K562 (cell line): Measurements from ENCODE around the gene NET1. TPM values are rescaled to one million over a fixed set of nuclear protein-coding genes. Genes with fewer than 3 reads are reported as not detected.
A peak's percentile ranks its signal among the peaks of the same experiment; 100 is the strongest.

Experiments used
- CCNT2 ChIP-seq: IDR thresholded peaks from 2 replicates; pipeline ENCODE4 v1.6.1; 2011; ENCODE audit warnings: borderline replicate concordance, low read depth, mild to moderate bottlenecking, moderate library complexity, mixed read lengths, low read length; ENCODE audit not compliant: insufficient read length; ENCODE audit errors: extremely low read depth
- CHAMP1 ChIP-seq: fragments of 450-650 bp; IDR thresholded peaks from 2 replicates; pipeline ENCODE4 v1.6.1; 2016; ENCODE audit warnings: mild to moderate bottlenecking
- ELF1 ChIP-seq: fragments of 200-800 bp; sonication (Bioruptor generic); IDR thresholded peaks from 2 replicates; pipeline ENCODE4 v1.6.1; 2016; ENCODE audit warnings: missing genetic modification characterization, missing compliant biosample characterization
- EP300 ChIP-seq: IDR thresholded peaks from 2 replicates; pipeline ENCODE4 v1.6.1; 2012; ENCODE audit warnings: low read length, improper control_type of control experiment
- ETS2 ChIP-seq: IDR thresholded peaks from 2 replicates; pipeline ENCODE4 v1.6.1; 2016; ENCODE audit warnings: borderline replicate concordance, missing genetic modification characterization, mild to moderate bottlenecking, moderate library complexity, missing compliant biosample characterization; ENCODE audit not compliant: poor library complexity, severe bottlenecking
- IRF1 ChIP-seq: sonication (generic); formaldehyde crosslinking; IDR thresholded peaks from 2 replicates; pipeline ENCODE4 v1.8.0; 2022; ENCODE audit warnings: missing genetic modification reagents, mild to moderate bottlenecking, borderline replicate concordance
- MCM2 ChIP-seq: fragments of 450-650 bp; IDR thresholded peaks from 2 replicates; pipeline ENCODE4 v1.6.1; 2017; ENCODE audit warnings: low read depth, mild to moderate bottlenecking
- MXI1 ChIP-seq: IDR thresholded peaks from 2 replicates; pipeline ENCODE4 v1.6.1; 2011; ENCODE audit warnings: low read depth, mild to moderate bottlenecking, improper control_type of control experiment, low read length
- NR4A1 ChIP-seq, 2 experiments: fragments of 250-450 bp in 1 of 2; fragments of 450-650 bp in 1 of 2; sonication (Bioruptor Pico) in 1 of 2; IDR thresholded peaks; 2 replicates each; pipeline versions ENCODE4 v1.4.0 to v1.6.1; 2016 to 2020; ENCODE audit warnings: mild to moderate bottlenecking in 2 of 2, missing compliant biosample characterization in 1 of 2, missing genetic modification characterization in 1 of 2, moderate library complexity in 1 of 2
- POLR2B ChIP-seq: fragments of 450-650 bp; IDR thresholded peaks from 2 replicates; pipeline ENCODE4 v1.6.1; 2018; ENCODE audit warnings: low read depth; ENCODE audit not compliant: partially characterized antibody
- PURB ChIP-seq: sonication (generic); formaldehyde crosslinking; IDR thresholded peaks from 2 replicates; pipeline ENCODE4 v1.9.0; 2021; ENCODE audit warnings: low read depth, mild to moderate bottlenecking, missing genetic modification reagents
- RBBP5 ChIP-seq: fragments of 200-600 bp; sonication (generic); IDR thresholded peaks from 2 replicates; pipeline ENCODE4 v1.6.1; 2012; ENCODE audit warnings: borderline replicate concordance, mild to moderate bottlenecking, low read length, control low read depth, inconsistent platforms; ENCODE audit not compliant: insufficient read depth, poor library complexity, severe bottlenecking
- TCFL5 ChIP-seq: fragments of 250-450 bp; sonication (Bioruptor Pico); conservative IDR thresholded peaks from 2 replicates; pipeline ENCODE4 v1.6.1; 2021; ENCODE audit warnings: mild to moderate bottlenecking, moderate library complexity, matching md5 sums
- ZBTB2 ChIP-seq: fragments of 450-650 bp; IDR thresholded peaks from 2 replicates; pipeline ENCODE4 v1.6.1; 2016; ENCODE audit warnings: antibody characterized with exemption
- ZBTB5 ChIP-seq: fragments of 450-650 bp; IDR thresholded peaks from 2 replicates; pipeline ENCODE4 v1.6.1; 2017; ENCODE audit warnings: antibody characterized with exemption
- ZFP1 ChIP-seq: fragments of 450-650 bp; formaldehyde crosslinking; IDR thresholded peaks from 2 replicates; pipeline ENCODE4 v1.4.0; 2020; ENCODE audit warnings: mild to moderate bottlenecking, mixed read lengths
- ZNF280B ChIP-seq: fragments of 250-450 bp; sonication (Bioruptor Pico); IDR thresholded peaks from 2 replicates; pipeline ENCODE4 v1.5.1; 2021; ENCODE audit warnings: mild to moderate bottlenecking
- ZNF408 ChIP-seq: fragments of 250-450 bp; sonication (Bioruptor Pico); IDR thresholded peaks from 2 replicates; pipeline ENCODE4 v1.4.0; 2020; ENCODE audit warnings: low read depth, mild to moderate bottlenecking, moderate library complexity
- polyA plus RNA-seq, 8 experiments: library from polyadenylated mRNA; depleted of rRNA in 4 of 8; stranded (reverse) in 5 of 8; unstranded in 3 of 8; fragments of >200 nt; fragmentation: Nextera tagmentation in 2 of 8; fragmentation: Illumina TruSeq in 1 of 8; extraction: Ambion mirVana in 2 of 8; extraction: Trizol in 1 of 8; gene quantifications; 2 replicates each; pipeline versions ENCODE4 v1.2.1 to v1.2.3, GENCODE V29; 2011 to 2014; ENCODE audit warnings: inconsistent platforms in 1 of 8, missing spikeins in 1 of 8
- total RNA-seq, 7 experiments: library from RNA; depleted of rRNA in 6 of 7; stranded (reverse); fragments of >200 nt in 6 of 7; fragmentation: Illumina TruSeq in 2 of 7; extraction: Trizol in 2 of 7; gene quantifications; 2 replicates each; pipeline versions ENCODE4 v1.2.1 to v1.2.3, GENCODE V29; 2011 to 2021; ENCODE audit warnings: low replicate concordance in 1 of 7

The NET1 gene
- total and polyA plus RNA-seq, 9 of the 15 experiments (the other 6 are each of a cell fraction or from before 2014, with no cell fraction given): 47.4 to 258 (median 106) TPM

GRCh38 chr10:5479481-5480161 lies 67.3 kb downstream of the NET1 start (continued):
- TF ChIP-seq POLR2B (peak; percentile 52), ZFP1 (CRISPR knock-in tag) (no peak), ZNF280B (CRISPR knock-in tag) (no peak), ETS2 (tag) (no peak), PURB (no peak), IRF1 (CRISPR knock-in tag) (no peak), CHAMP1 (no peak), RBBP5 (peak; percentile 38), ELF1 (tag) (no peak), TCFL5 (CRISPR knock-in tag) (no peak), ZBTB2 (no peak), ZNF408 (CRISPR knock-in tag) (no peak), ZBTB5 (no peak), MCM2 (no peak), EP300 (peak; percentile 94), NR4A1 (CRISPR knock-in tag; IDR thresholded peaks at IDR 0.05) (no peak), NR4A1 (tag; IDR thresholded peaks at IDR 0.05) (no peak), CCNT2 (peak; percentile 77), MXI1 (peak; percentile 54; the same call in 1 of the 2 replicates)
